Measurements from ENCODE around the gene CCDC57. TPM values are rescaled to one million over a fixed set of nuclear protein-coding genes. Genes with fewer than 3 reads are reported as not detected.

The CCDC57 gene
- total and polyA plus RNA-seq, 2 of the 8 experiments (the other 6 are each of a cell fraction or from before 2014, with no cell fraction given): 8.4 to 12.9 TPM

DNA sequence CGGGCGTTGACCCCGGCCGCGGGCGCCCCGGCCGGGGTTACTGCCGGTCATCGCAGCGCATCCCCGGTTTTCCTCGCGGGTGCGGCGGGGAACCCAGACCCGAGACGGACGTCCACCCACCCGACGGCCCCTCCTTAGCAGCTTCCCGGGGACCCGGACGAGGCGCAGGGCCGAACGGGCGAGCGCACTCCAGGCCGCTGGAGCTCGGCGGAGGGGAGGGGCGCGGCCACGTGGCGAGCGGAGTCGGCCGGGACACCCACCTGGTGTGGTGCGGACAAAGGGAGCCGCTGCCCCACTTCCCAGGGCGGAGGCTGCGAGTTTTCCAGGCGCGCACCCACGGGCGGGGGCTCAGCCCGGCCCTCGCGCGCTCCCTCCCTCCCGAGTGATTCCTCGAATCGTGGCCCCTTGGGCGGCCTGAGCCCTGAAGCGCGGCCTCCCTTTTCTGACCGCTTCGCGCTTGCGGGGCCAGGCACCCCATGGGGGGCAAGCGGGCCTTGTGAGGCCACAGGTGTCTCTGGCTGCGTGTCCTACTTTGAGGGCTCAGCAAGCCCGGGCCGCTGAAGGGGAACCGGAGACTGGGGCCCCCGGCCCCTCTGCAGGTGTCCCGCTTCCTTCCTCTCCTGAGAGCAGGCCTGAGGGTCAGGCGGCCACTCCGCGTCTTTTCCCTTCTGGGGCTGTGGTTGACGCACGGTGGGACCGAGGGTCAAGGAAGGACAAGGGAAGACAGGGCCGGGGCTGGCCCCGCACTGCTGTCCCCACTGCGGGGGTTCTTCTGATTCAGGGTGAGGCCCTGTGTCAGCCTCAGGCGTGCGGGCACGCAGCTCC lies 113.5 kb downstream of the CCDC57 start:
- Histone ChIP-seq H2BK120ac (replicated peaks; ENCODE audit: low read depth, low read length) (peak overlapping the region; percentile 78), H4K5ac (ENCODE audit: insufficient read length, low read depth, low read length) (peak overlapping the region; percentile 95), H3K18ac (ENCODE audit: extremely low read depth, low read length) (peak overlapping the region; percentile 95), H3K4ac (replicated peaks; ENCODE audit: insufficient read length, low read depth, low read length) (peak overlapping the region; percentile 99), H3K4me2 (ENCODE audit: insufficient read depth in 1 of 2, low read depth in 2 of 2, low read length in 2 of 2) (peak overlapping the region; percentile 65 to 95), H3K56ac (replicated peaks; ENCODE audit: insufficient read length, low read depth, low read length) (peak overlapping the region; percentile 82), H3K27ac (ENCODE audit: low read depth, low read length) (peak overlapping the region; percentile 94), H3K79me2 (ENCODE audit: control insufficient read depth in 1 of 2, insufficient read depth in 2 of 2, low read length in 2 of 2) (peaks cover 15 to 40% of the 10 kb centered on the region in 2 experiments; a peak in 3 of 4 replicates), H3K36me3 (ENCODE audit: control insufficient read depth in 2 of 4, insufficient read depth in 4 of 4, low read length in 3 of 4) (peaks cover 11 to 20% (median 16%) of the 10 kb centered on the region in 4 experiments; a peak in 5 of 8 replicates), H3K23ac (ENCODE audit: insufficient read length) (no peak overlapping the region), H2BK5ac (ENCODE audit: low read depth, low read length) (peak overlapping the region; percentile 97; the same call in 1 of the 2 replicates), H3K79me1 (ENCODE audit: low read depth, low read length) (peaks cover 10% of the 10 kb centered on the region), H3K9ac (replicated peaks in 1 of 4; ENCODE audit: extremely low read depth in 1 of 4, low read depth in 3 of 4, low read length in 3 of 4) (peak overlapping the region; percentile 78 to 90 (median 82)), H3K14ac (ENCODE audit: insufficient read length) (peak overlapping the region; percentile 56), H3K23me2 (ENCODE audit: low read depth, low read length) (peaks cover 14% of the 10 kb centered on the region; the same call in 1 of the 2 replicates), H3K9me3 (ENCODE audit: insufficient read depth in 2 of 2, low read depth in 1 of 2, low read length in 1 of 2) (no peaks in the 10 kb centered on the region), H2BK15ac (ENCODE audit: low read length) (0 out of 2 replicates have a peak overlapping the region, but pooled peaks have one; percentile 16), H2AK5ac (ENCODE audit: low read depth, low read length) (0 out of 2 replicates have a peak overlapping the region, but pooled peaks have one; percentile 65), H3K4me3 (ENCODE audit: extremely low read depth in 1 of 4, insufficient read depth in 2 of 4, low read depth in 3 of 4, low read length in 4 of 4) (peak overlapping the region; percentile 37 to 84 (median 54)), H4K91ac (replicated peaks; ENCODE audit: insufficient read length, low read length) (peak overlapping the region; percentile 99), H4K20me1 (replicated peaks in 1 of 2; ENCODE audit: control insufficient read depth in 1 of 2, insufficient read depth in 2 of 2, low read length in 2 of 2) (peaks cover 6 to 22% of the 10 kb centered on the region in 2 experiments), H3K4me1 (replicated peaks in 1 of 4; ENCODE audit: control insufficient read depth in 3 of 4, insufficient read depth in 4 of 4, low read length in 3 of 4) (peaks cover 0 to 55% (median 46%) of the 10 kb centered on the region in 4 experiments; a peak in 6 of 7 replicates), H3K27me3 (replicated peaks in 1 of 4; ENCODE audit: control insufficient read depth in 3 of 4, extremely low read depth in 1 of 4, insufficient read depth in 3 of 4, low read length in 3 of 4) (no peaks in the 10 kb centered on the region), H4K8ac (ENCODE audit: extremely low read depth, insufficient read depth, low read length) (peak overlapping the region; percentile 99), H2AFZ (ENCODE audit: low read length) (no peak overlapping the region), H2BK12ac (ENCODE audit: low read depth, low read length) (0 out of 2 replicates have a peak overlapping the region, but pooled peaks have one; percentile 50), H2BK20ac (ENCODE audit: low read length) (peak overlapping the region; percentile 32; the same call in 1 of the 2 replicates)
- ChIA-PET POLR2A (ENCODE audit: partially characterized antibody) (interaction anchor here (0.6 to 4.2 kb wide), 37 partner anchors 8 to 279 kb away, joined by 3 to 21 read pairs (median 4); partner anchors contain the start of genes CENPX, DCXR, DUS1L and LRRC45), CTCF (ENCODE audit: partially characterized antibody) (interaction anchor here (1.0 to 2.5 kb wide), 8 partner anchors 15 to 69 kb away, joined by 3 to 10 read pairs (median 3); partner anchors contain the start of gene DUS1L)
- 16% methylated on average over 47 of the region's 80 CpGs; no CpG with 5 or more reads in 1 of the 2 experiments for whole genome bisulfite sequencing, 2 experiments (ENCODE audit: extremely low coverage in 1 of 2, insufficient coverage in 1 of 2, insufficient read length in 1 of 2, insufficient replicate concordance in 2 of 2, low coverage in 1 of 2, low lambda C conversion rate in 2 of 2, missing lambda C conversion rate in 1 of 2)
- DNase-seq (ENCODE audit: low read depth in 1 of 2, low spot score in 2 of 2): no peak
- FAIRE-seq: no peak
- no peak for TF ChIP-seq BCL11A (IDR thresholded peaks at IDR 0.05; ENCODE audit: low read depth in 2 of 2, low read length in 2 of 2)
- TF ChIP-seq, protein P1, sequence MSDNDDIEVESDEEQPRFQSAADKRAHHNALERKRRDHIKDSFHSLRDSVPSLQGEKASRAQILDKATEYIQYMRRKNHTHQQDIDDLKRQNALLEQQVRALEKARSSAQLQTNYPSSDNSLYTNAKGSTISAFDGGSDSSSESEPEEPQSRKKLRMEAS (IDR thresholded peaks at IDR 0.05): peak; percentile 97
- TF ChIP-seq, protein P2, sequence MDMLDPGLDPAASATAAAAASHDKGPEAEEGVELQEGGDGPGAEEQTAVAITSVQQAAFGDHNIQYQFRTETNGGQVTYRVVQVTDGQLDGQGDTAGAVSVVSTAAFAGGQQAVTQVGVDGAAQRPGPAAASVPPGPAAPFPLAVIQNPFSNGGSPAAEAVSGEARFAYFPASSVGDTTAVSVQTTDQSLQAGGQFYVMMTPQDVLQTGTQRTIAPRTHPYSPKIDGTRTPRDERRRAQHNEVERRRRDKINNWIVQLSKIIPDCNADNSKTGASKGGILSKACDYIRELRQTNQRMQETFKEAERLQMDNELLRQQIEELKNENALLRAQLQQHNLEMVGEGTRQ (IDR thresholded peaks at IDR 0.05; ENCODE audit: low read length): no peak
- TF ChIP-seq ASH2L (IDR thresholded peaks at IDR 0.05; ENCODE audit: low read length): peak; percentile 59
- TF ChIP-seq TAF1 (IDR thresholded peaks at IDR 0.05; ENCODE audit: low read depth, low read length): peak; percentile 33
- TF ChIP-seq CREB1 (IDR thresholded peaks at IDR 0.05): no peak
